Mucosa of stomach (tissue), 1 donor: ENCODE results near the gene PLD5.
"Not testable (repeated sequence)": the region's sequence is repeated elsewhere in the genome, so short reads cannot be mapped to it uniquely, and the experiment has no call there.

ENCODE experiments used
- H3K27me3 ChIP-seq: one replicate; pipeline ENCODE4 v1.7.0; 2013; ENCODE audit warnings: mild to moderate bottlenecking, low read length; ENCODE audit not compliant: control insufficient read depth, insufficient read depth
- H3K36me3 ChIP-seq: one replicate; pipeline ENCODE4 v1.7.0; 2013; ENCODE audit warnings: low read length; ENCODE audit not compliant: control insufficient read depth, insufficient read depth
- H3K4me1 ChIP-seq: one replicate; pipeline ENCODE4 v1.7.0; 2013; ENCODE audit warnings: mild to moderate bottlenecking, low read length; ENCODE audit not compliant: control insufficient read depth, insufficient read depth
- H3K4me3 ChIP-seq: one replicate; pipeline ENCODE4 v1.7.0; 2013; ENCODE audit warnings: low read length
- H3K9ac ChIP-seq: one replicate; pipeline ENCODE4 v1.7.0; 2013; ENCODE audit warnings: mild to moderate bottlenecking, low read length, moderate library complexity
- H3K9me3 ChIP-seq: one replicate; pipeline ENCODE4 v1.7.0; 2013; ENCODE audit warnings: mild to moderate bottlenecking, low read length, moderate library complexity; ENCODE audit not compliant: control insufficient read depth
- donor health status: Pancreatic carcinoma.

PLD5 gene

GRCh38 chr1:242404296-242404695 is 120.2 kb downstream of the PLD5 start:
- Histone ChIP-seq H3K9me3 (no peaks in the 10 kb centered on the region), H3K36me3 (no peaks in the 10 kb centered on the region), H3K27me3 (no peaks in the 10 kb centered on the region), H3K4me1 (no peaks in the 10 kb centered on the region), H3K9ac (no peak overlapping the region), H3K4me3 (no peak overlapping the region)

DNA sequence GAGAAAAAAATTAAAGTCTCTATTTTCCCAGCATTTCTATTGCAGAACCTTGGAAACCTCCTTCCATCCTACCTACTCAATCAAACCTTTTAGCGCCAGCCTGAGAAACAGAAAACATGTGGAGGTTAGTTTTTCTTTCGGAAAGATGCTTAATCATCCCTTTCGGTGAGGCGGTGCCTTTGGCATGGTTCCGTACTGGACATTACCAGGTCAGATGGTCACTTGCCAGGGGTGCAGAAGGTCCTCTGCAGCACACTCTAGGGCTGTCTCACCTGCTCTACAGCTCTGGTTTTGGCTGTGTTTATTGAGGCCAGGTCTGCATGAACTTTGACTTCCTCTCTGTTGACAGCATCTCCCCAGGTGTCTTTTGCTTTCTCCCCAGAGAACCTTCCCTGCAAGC is 121.5 kb downstream of the PLD5 start:
- Histone ChIP-seq H3K4me3 (no peak overlapping the region), H3K9me3 (no peaks in the 10 kb centered on the region), H3K27me3 (no peaks in the 10 kb centered on the region), H3K4me1 (no peaks in the 10 kb centered on the region), H3K36me3 (no peaks in the 10 kb centered on the region), H3K9ac (no peak overlapping the region)

GRCh38 chr1:242401937-242402336 is 122.6 kb downstream of the PLD5 start:
- no peaks in the 10 kb centered on the region for H3K36me3 ChIP-seq
- no peak overlapping the region for H3K4me3 ChIP-seq
- H3K27me3 ChIP-seq = no peaks in the 10 kb centered on the region
- no peaks in the 10 kb centered on the region for H3K9me3 ChIP-seq
- no peaks in the 10 kb centered on the region for H3K4me1 ChIP-seq
- no peak overlapping the region for H3K9ac ChIP-seq

- Histone ChIP-seq H3K9ac (no peak overlapping the region), H3K4me3 (no peak overlapping the region), H3K27me3 (no peaks in the 10 kb centered on the region), H3K4me1 (no peaks in the 10 kb centered on the region), H3K9me3 (no peaks in the 10 kb centered on the region), H3K36me3 (no peaks in the 10 kb centered on the region)
Observed at GRCh38 chr1:242398351-242398750, 126.1 kb downstream of the PLD5 start.

DNA sequence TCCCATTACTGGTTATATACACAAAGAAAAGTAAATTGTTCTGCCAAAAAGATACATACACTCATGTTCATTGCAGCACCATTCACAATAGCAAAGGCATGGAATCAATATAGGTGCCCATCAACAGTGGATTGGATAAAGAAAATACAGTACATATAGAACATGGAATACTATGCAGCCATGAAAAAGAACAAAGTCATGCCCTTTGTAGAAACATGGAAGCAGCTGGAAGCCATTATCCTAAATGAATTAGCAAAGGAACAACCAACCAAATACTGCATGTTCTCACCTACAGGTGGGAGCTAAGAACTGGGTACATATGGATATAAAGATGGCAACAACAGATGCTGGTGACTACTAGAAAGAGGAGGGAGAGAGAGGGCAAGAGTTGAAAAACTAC is 132.6 kb downstream of the PLD5 start:
- no peaks in the 10 kb centered on the region for H3K9me3 ChIP-seq
- no peaks in the 10 kb centered on the region for H3K4me1 ChIP-seq
- no peaks in the 10 kb centered on the region for H3K27me3 ChIP-seq
- H3K4me3 ChIP-seq = no peak overlapping the region
- no peak overlapping the region for H3K9ac ChIP-seq
- no peaks in the 10 kb centered on the region for H3K36me3 ChIP-seq

DNA sequence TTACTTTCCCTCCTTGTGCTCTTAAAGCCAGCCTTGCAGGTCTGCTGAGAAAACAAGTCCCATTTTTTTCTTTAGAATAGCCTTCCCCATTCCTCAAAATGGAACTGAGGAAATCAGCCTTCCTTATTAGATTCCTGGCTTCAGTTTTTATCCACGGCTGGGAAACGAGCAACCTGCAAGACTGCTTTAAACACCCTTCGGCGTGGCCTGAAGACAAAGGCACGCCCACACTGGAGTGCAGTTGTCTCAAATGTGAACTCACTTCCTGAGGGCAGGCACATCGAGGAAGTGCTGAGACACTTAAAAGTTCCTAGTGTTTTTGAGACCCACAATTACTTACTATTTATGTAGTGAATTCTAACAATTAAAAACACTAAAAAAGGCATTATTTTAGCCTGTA is 148.4 kb downstream of the PLD5 start:
- not testable (repeated sequence) for H3K4me1 ChIP-seq, H3K27me3 ChIP-seq, H3K36me3 ChIP-seq, H3K4me3 ChIP-seq, H3K9me3 ChIP-seq, H3K9ac ChIP-seq

- not testable (repeated sequence) for H3K36me3 ChIP-seq, H3K9me3 ChIP-seq, H3K9ac ChIP-seq, H3K27me3 ChIP-seq, H3K4me1 ChIP-seq, H3K4me3 ChIP-seq
Observed at GRCh38 chr1:242350446-242350845, 174.1 kb downstream of the PLD5 start.

- no peaks in the 10 kb centered on the region for H3K27me3 ChIP-seq
- H3K4me3 ChIP-seq = no peak overlapping the region
- H3K4me1 ChIP-seq = no peaks in the 10 kb centered on the region
- H3K9ac ChIP-seq = no peak overlapping the region
- no peaks in the 10 kb centered on the region for H3K36me3 ChIP-seq
- no peaks in the 10 kb centered on the region for H3K9me3 ChIP-seq
Observed at GRCh38 chr1:242349636-242350035, 174.9 kb downstream of the PLD5 start.

GRCh38 chr1:242330865-242331264 is 193.6 kb downstream of the PLD5 start:
- H3K9me3 ChIP-seq, H3K4me3 ChIP-seq, H3K27me3 ChIP-seq, H3K4me1 ChIP-seq, H3K9ac ChIP-seq, H3K36me3 ChIP-seq: not testable (repeated sequence)

DNA sequence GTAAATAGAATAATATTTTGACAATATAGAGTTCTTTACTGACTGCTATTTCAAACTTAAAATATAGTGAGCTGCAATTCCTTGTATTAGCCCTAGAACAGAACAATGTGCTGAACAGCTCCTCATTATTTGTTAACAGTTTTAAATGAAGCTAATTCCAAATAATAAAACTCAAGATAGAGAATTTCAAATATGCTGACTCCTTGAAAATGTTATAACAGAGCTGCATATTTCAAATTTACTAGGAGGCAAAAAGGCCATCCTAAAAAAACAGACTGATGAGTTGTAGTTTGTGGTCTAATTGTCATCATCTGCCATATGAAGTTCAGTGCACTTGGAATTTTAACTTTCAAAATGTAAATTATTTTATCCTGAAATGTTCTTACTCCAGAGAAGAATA is 197.1 kb downstream of the PLD5 start:
- H3K27me3 ChIP-seq, H3K4me1 ChIP-seq, H3K9ac ChIP-seq, H3K9me3 ChIP-seq, H3K4me3 ChIP-seq, H3K36me3 ChIP-seq: not testable (repeated sequence)

DNA sequence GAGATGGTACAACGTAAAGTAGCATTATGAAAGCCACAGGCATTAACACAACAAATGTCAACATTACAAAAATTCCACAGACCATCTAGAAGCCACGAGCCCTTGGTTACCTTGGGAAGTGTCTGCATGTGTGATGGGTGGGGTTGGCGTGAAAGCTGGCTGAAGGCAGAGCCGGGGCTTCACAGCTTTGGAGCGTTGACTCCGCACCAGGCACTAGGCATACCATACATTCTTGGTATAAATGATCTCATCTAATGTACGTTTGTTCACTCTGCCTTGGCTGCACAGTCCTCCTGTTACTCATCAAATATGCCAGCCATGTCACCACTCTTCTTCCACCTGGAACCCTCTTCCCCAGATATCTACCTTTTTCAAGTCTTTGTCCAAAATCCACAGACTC is 202.5 kb downstream of the PLD5 start:
- H3K9ac ChIP-seq, H3K4me3 ChIP-seq, H3K4me1 ChIP-seq, H3K36me3 ChIP-seq, H3K27me3 ChIP-seq, H3K9me3 ChIP-seq: not testable (repeated sequence)

- Histone ChIP-seq H3K36me3 (no peaks in the 10 kb centered on the region), H3K9me3 (no peaks in the 10 kb centered on the region), H3K4me3 (no peak overlapping the region), H3K4me1 (no peaks in the 10 kb centered on the region), H3K27me3 (no peaks in the 10 kb centered on the region), H3K9ac (no peak overlapping the region)
Observed at GRCh38 chr1:242318140-242318539, 206.4 kb downstream of the PLD5 start.

DNA sequence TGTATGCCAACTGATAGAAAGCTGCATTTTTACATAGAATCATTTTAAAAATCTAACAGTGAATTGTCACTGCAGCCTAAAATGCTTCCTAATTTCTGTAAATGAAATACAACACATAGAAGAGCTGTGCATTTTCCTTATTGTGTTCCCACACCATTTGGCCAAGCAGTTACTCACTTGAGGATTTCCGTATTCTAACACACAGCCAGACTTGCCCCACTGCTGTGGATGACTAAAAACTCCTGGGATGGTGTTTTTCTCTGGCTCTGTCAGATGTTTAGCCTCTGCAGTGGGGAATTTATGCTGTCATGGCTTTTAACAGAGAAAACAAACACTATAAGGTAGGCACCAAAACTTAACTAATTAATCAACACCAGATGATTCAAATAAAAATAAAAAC is 209.6 kb downstream of the PLD5 start:
- not testable (repeated sequence) for H3K9ac ChIP-seq, H3K27me3 ChIP-seq, H3K4me3 ChIP-seq, H3K9me3 ChIP-seq, H3K4me1 ChIP-seq, H3K36me3 ChIP-seq
